GM12878 (cell line): ENCODE data around the gene MTA3. TPM values are rescaled to one million over a fixed set of nuclear protein-coding genes. Genes with fewer than 3 reads are reported as not detected.

Experiments used
- CUX1 ChIP-seq: IDR thresholded peaks from 2 replicates; pipeline ENCODE4 v1.6.1; 2012; ENCODE audit warnings: improper control_type of control experiment, low read depth, low read length; ENCODE audit not compliant: insufficient replicate concordance
- EP300 ChIP-seq, 2 experiments: fragments of 150-350 bp in 1 of 2; IDR thresholded peaks; 2 replicates each; pipeline ENCODE4 v1.6.1; 2011 to 2012; ENCODE audit warnings: low read depth in 2 of 2, low read length in 2 of 2, borderline replicate concordance in 1 of 2, improper control_type of control experiment in 1 of 2, inconsistent platforms in 1 of 2; ENCODE audit not compliant: control insufficient read depth in 1 of 2
- FOS ChIP-seq: IDR thresholded peaks from 3 replicates; pipeline ENCODE4 v1.6.1; 2011; ENCODE audit warnings: borderline replicate concordance; ENCODE audit not compliant: insufficient read length; ENCODE audit errors: extremely low read depth
- MTA2 ChIP-seq: fragments of 450-650 bp; IDR thresholded peaks from 2 replicates; pipeline ENCODE4 v1.6.1; 2016; ENCODE audit warnings: low read depth, mild to moderate bottlenecking, moderate library complexity
- SPI1 ChIP-seq: IDR thresholded peaks from 2 replicates; pipeline ENCODE4 v1.6.1; 2011; ENCODE audit warnings: low read depth, mild to moderate bottlenecking, low read length, moderate library complexity, borderline replicate concordance; ENCODE audit not compliant: insufficient read depth
- SUPT20H ChIP-seq: IDR thresholded peaks from 2 replicates; pipeline ENCODE4 v1.6.1; 2011; ENCODE audit warnings: low read depth, mild to moderate bottlenecking, low read length, moderate library complexity, borderline replicate concordance; ENCODE audit not compliant: control insufficient read depth
- TCF3 ChIP-seq: IDR thresholded peaks from 2 replicates; pipeline ENCODE4 v1.6.1; 2012; ENCODE audit warnings: low read depth, mild to moderate bottlenecking, low read length, borderline replicate concordance; ENCODE audit not compliant: insufficient read depth
- ZBTB11 ChIP-seq: fragments of 450-650 bp; formaldehyde crosslinking; IDR thresholded peaks from 2 replicates; pipeline ENCODE4 v1.5.0; 2022; ENCODE audit warnings: mild to moderate bottlenecking, missing genetic modification characterization
- ZNF592 ChIP-seq: fragments of 450-650 bp; IDR thresholded peaks from 2 replicates; pipeline ENCODE4 v1.6.1; 2017; ENCODE audit warnings: mild to moderate bottlenecking, moderate library complexity
- polyA plus RNA-seq, 11 experiments: library from polyadenylated mRNA; depleted of rRNA in 4 of 11; unstranded in 6 of 11; stranded (reverse) in 5 of 11; fragments of >200 nt; fragmentation: Nextera tagmentation in 4 of 11; fragmentation: Illumina TruSeq in 1 of 11; extraction: Ambion mirVana in 4 of 11; extraction: Trizol in 1 of 11; gene quantifications; 1 replicate in 1 of 11; 2 replicates in 10 of 11; pipeline versions ENCODE4 v1.2.1 to v1.2.3, GENCODE V29; 2011 to 2016; ENCODE audit warnings: inconsistent platforms in 2 of 11, missing spikeins in 2 of 11, low read depth in 1 of 11
- total RNA-seq, 4 experiments: library from RNA; depleted of rRNA in 3 of 4; stranded (reverse); fragments of >200 nt in 3 of 4; fragmentation: Illumina TruSeq in 1 of 4; extraction: Trizol in 1 of 4; gene quantifications; 2 replicates each; pipeline versions ENCODE4 v1.2.1 to v1.2.3, GENCODE V29; 2013 to 2021
- TF ChIP-seq, protein P1 (sequence below): fragments of 150-350 bp; IDR thresholded peaks from 2 replicates; pipeline ENCODE4 v1.6.1; 2016; ENCODE audit warnings: low read depth, low read length

MTA3 gene
- total and polyA plus RNA-seq, 10 of the 15 experiments (the other 5 are each of a cell fraction or from before 2014, with no cell fraction given), result 17.6 to 45.5 (median 26.5) TPM

DNA sequence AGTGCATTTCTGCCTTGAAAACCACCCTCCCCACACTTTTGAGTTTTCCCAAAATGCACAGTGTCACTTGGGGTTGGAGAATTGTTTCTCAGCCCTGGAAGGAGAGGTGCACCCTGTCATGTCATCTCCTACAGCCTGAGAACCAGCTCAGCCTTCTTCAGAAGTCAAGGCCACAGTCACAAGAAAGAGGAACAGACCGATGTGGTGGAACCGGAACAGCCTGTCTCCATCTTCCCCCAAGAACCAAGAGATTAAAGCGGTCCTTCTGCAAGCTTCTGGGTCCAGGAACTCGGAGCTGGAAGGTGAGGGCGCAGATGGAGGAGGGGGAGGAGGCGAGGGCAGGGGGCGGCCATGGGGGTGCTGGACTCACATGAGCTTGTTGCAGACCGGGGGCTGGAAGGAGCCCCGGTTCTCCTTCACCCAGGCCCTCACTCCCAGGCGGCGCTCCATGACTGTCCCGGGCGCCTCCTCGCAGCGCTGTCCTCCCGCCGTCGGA is 223.7 kb downstream of the MTA3 start (continued):
- TF ChIP-seq, protein P1, sequence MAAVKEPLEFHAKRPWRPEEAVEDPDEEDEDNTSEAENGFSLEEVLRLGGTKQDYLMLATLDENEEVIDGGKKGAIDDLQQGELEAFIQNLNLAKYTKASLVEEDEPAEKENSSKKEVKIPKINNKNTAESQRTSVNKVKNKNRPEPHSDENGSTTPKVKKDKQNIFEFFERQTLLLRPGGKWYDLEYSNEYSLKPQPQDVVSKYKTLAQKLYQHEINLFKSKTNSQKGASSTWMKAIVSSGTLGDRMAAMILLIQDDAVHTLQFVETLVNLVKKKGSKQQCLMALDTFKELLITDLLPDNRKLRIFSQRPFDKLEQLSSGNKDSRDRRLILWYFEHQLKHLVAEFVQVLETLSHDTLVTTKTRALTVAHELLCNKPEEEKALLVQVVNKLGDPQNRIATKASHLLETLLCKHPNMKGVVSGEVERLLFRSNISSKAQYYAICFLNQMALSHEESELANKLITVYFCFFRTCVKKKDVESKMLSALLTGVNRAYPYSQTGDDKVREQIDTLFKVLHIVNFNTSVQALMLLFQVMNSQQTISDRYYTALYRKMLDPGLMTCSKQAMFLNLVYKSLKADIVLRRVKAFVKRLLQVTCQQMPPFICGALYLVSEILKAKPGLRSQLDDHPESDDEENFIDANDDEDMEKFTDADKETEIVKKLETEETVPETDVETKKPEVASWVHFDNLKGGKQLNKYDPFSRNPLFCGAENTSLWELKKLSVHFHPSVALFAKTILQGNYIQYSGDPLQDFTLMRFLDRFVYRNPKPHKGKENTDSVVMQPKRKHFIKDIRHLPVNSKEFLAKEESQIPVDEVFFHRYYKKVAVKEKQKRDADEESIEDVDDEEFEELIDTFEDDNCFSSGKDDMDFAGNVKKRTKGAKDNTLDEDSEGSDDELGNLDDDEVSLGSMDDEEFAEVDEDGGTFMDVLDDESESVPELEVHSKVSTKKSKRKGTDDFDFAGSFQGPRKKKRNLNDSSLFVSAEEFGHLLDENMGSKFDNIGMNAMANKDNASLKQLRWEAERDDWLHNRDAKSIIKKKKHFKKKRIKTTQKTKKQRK, result no peak
- TF ChIP-seq EP300 (IDR thresholded peaks at IDR 0.05; ENCODE audit: borderline replicate concordance in 1 of 2, control insufficient read depth in 1 of 2, low read depth in 2 of 2, low read length in 2 of 2) (no peak), MTA2 (no peak), CUX1 (no peak), SPI1 (peak; percentile 81), FOS (no peak), TCF3 (no peak), ZNF592 (no peak), SUPT20H (no peak), ZBTB11 (CRISPR knock-in tag) (no peak)
